ENCODE results near the gene RITA1.

GRCh38 chr12:113173081-113173698 is 12.3 kb upstream of the RITA1 start:
- TF ChIP-seq CTCF (IDR thresholded peaks at IDR 0.05; ENCODE audit: low read depth, low read length, poor library complexity, severe bottlenecking) (no peak), EZH2phosphoT487 (IDR thresholded peaks at IDR 0.05; ENCODE audit: borderline replicate concordance, low read length) (no peak)
